NCI-H748 treated with DMSO at 0.1 percent for 48 hours (cell line): Measurements from ENCODE around the gene ACAD8.

Experiments
- DNase-seq: peaks from one replicate; lab custom pipeline; 2025; lab: John Stamatoyannopoulos, UW

Gene ACAD8

GRCh38 chr11:134253188-134253993 is at the start of gene ACAD8, which contains the start of gene THYN1:
ACAD8 (plus strand) TSS chr11:134253568; CDS start chr11:134253601, 33 bp downstream.
THYN1 (minus strand) TSS chr11:134253352; CDS start chr11:134252882, 470 bp downstream.
- peak; percentile 82 for DNase-seq

GRCh38 chr11:134205729-134206128 is 47.6 kb upstream of the ACAD8 start:
- DNase-seq = no peak

GRCh38 chr11:134206185-134206584 is 47.2 kb upstream of the ACAD8 start:
- no peak for DNase-seq

GRCh38 chr11:134207538-134208239 is 45.7 kb upstream of the ACAD8 start:
- DNase-seq = no peak

DNA sequence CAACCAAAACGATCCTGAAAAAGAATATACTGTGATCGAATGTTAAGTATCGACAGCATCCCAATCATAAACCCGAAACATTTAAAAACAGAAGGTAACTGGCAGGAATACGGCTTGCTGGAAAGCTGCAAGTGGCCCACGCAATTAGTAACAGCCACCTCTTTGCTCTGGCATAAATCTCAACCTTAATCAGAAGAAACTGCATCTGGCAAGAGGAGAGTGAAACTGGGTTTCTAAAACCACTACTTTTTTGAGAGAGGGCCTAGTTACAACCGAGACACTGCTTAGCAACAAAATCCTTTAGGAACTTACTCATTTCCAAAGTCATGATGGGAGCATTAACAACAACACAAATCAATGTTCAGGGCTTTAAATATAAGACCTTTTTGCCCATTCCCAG is 37.5 kb upstream of the ACAD8 start:
- DNase-seq = no peak

- DNase-seq = no peak
Measured at GRCh38 chr11:134216816-134217215, 36.6 kb upstream of the ACAD8 start.

DNA sequence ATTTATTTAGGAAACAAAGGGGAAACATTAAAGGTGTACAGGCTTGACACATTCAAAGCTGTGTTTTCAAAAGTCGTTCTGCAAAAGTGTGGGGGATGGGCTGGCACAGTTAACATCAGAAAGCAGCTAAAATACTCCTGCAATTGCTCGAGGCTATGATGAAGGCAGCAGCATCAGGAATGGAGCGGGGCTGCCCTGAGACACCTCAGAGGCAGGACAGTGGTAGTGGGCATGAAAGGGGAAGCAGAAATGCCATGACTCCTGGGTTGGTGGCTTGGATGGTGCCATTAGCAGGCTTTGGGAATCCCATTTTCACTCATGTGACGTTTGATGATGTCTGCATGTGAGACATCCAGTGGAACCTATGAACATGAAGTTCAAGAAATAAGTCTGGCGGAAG is 30.2 kb upstream of the ACAD8 start:
- no peak for DNase-seq

DNA sequence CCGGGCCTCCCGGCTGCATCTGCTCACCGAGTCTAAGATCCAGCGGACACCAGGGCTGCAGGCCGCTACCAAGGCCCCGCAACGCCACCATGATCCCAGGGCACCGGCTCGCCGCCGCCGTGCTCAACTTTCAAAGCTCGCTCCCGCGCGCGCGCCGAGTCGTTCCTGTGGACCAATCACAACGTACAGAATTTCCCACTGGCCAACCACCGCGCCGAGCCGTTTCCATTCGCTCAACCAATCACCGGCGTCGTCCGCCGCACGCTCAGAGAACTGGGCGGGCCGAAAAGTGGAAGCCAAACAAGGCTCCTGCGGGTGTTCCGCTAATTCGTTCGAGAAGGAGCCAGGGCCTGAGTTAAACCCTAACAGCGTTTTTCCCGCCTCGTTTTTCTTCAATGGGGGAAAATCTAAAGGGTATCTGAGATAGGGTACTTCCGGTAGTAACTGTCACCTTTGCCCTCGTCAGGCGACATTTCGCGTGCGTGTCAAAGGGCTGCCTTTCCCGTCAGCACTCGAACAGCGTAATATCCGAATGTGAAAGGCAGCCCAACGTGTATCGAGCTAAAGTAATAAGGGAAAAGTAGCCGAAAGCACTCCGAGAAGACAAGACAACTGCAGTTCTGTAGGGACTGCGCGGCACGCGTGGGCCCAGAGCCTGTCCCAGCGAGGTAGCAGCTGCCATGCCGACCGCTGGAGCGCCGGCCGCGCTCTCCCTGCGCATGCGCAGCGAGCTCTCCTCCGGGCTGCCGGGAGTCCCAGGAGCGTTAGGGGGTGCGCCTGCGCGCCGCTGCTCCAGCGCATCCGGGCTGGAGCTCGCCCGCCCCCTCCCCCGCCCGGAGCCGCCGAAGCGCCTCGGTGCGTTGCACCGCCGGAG is 29.3 kb upstream of the ACAD8 start, which contains the start of the genes NCAPD3 and VPS26B:
Gene NCAPD3, minus strand, starts transcription at position 132 of the 874 bp plus-strand sequence. Its CDS starts 41 bp downstream, at position 91.
Gene VPS26B, plus strand, starts transcription at position 836 of the 874 bp plus-strand sequence. CDS start 452 bp downstream, outside the sequence.
- DNase-seq = peak; percentile 88

GRCh38 chr11:134224710-134225664 is 28.4 kb upstream of the ACAD8 start:
- no peak for DNase-seq

DNA sequence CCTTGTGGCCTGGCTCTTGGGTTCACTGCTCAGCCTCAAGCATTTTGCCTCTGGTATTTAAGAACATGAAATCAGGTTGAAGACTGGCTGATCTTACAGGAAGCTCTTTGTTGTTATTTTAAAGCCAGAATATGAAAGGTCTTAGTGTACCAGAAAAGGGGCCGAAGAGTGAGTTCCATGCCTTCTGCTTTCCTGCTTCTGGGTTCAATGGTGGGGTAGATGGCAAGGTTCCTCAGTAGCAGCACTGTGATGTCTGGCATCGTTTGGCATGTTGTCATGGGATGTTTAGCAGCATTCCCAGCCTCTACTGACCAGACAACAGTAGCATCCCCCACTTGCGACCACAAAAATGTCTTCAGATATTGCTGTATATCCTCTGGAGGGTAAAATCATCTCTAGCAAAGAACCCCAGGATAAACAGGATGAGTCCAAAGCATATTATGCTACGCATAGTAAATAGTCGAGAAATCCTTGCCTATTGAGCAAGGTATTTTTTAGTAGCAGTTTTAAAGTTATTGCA is 26.5 kb upstream of the ACAD8 start:
- no peak for DNase-seq

- no peak for DNase-seq
Measured at GRCh38 chr11:134228625-134229024, 24.7 kb upstream of the ACAD8 start.

GRCh38 chr11:134229126-134229790 is 24.1 kb upstream of the ACAD8 start:
- DNase-seq = no peak

DNA sequence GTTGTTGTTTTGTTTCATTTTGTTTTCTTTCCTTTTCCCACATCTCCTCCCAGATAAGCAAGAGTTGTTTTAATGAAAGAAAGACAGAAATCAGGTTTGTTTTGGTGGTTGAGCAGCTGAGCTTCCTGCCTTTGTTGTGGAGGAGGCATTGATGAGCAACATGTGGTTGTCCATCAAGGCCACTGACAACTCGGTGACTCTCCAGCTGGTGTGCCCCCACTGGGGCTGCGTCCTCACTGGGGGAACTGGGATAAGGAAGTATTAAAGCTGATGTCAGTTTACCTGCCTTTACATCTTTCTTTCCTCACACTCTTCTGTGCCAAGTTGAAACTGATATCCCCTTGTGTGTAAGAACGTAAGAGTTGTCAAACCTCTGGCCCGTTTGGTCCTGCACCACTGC is 23.0 kb upstream of the ACAD8 start:
- DNase-seq = no peak

DNA sequence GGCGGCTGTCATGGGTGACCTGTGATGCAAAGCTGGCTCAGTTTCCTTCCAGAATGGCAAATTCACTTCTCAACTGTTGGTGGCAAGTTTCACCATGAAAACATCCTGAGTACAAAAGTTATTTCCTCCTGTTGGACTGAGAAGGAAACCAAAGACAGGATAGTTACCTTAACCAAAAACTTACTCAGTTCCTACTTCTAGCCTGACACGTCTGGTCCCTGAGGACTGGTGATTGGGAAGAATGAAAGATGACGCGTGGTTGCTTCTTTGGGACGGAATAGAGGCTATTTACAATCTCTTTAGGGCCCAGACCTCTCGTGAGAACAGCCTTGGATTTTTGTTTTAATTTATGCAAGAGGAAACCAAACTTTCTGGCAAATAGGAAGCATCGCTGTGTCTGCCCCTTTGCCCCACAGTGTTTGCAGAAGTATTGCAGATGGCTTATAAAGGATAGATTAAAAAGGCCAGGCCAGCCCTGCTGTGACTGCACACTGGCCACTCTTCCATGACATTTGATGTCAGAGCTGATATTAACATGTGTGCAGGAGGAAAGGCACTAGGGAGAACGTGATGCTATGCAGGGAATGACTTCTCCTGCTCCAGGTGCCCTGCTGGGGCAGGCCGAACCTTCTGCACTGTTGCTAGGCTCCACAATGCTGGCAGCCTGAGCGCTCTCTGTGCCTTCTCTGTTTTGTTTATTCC is 21.3 kb upstream of the ACAD8 start:
- no peak for DNase-seq

GRCh38 chr11:134233729-134234179 is 19.6 kb upstream of the ACAD8 start:
- no peak for DNase-seq

DNA sequence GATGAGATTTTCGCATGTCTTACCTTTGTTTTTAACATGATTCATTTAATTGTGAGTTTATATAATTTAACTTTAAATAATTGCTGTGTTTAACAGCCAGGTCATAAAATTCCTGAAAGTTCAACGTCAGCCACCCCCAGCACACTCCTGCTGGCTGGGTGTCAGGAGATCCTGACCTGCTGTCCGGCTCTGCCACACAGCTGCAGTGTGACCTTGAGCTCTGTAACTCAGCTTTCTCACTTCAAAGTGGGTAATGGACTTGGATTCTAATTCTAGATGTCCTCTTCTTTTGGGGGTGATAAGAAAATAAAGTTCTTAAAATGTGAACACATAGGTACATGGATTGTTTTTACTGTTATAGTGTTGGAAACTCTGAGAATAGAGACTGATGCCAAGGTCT is 18.0 kb upstream of the ACAD8 start:
- DNase-seq = no peak

- DNase-seq = no peak
Measured at GRCh38 chr11:134236834-134237556, 16.4 kb upstream of the ACAD8 start.

GRCh38 chr11:134237557-134237922 is 15.8 kb upstream of the ACAD8 start:
- no peak for DNase-seq

DNA sequence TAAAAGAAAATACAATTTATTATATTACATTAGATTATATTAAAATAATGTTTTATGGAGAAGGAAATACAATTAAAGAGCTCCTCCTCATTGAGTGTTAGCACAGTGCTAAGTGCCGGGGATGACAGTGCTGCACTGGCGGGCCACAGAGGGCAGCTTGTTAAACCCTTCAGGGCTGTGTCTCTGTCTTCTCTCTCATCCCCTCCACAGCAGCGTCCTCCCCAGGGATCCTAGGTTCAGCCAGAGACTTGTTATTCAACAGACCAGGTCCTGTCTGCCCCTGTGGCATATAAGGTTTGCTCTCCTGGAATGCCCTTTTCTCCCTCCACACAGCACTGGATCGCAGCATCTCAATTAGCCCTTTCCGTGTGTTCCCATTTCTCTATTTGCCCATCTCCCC is 14.4 kb upstream of the ACAD8 start:
- DNase-seq = no peak
